HL-60 (cell line): Measurements from ENCODE around the gene ATP8A1.

ENCODE experiments used
- DNase-seq, 2 experiments: peaks; one replicate each; pipeline ENCODE4 v3.0.0-alpha.2; 2010 to 2020; ENCODE audit warnings: low read depth in 1 of 2, low spot score in 1 of 2
- H3K27ac ChIP-seq: fragments of 250-450 bp; sonication (Bioruptor Pico); replicated peaks from 2 replicates; pipeline ENCODE4 v1.5.1; 2020; ENCODE audit warnings: mild to moderate bottlenecking, moderate library complexity
- H3K27me3 ChIP-seq: fragments of 250-450 bp; sonication (Bioruptor Pico); 2 replicates; pipeline ENCODE4 v1.5.1; 2021; ENCODE audit warnings: mild to moderate bottlenecking, moderate library complexity; ENCODE audit not compliant: insufficient read depth, poor library complexity, severe bottlenecking
- H3K4me3 ChIP-seq: replicated peaks from 2 replicates; pipeline ENCODE4 v1.5.1; 2011; ENCODE audit warnings: mild to moderate bottlenecking, control low read depth, low read length; ENCODE audit not compliant: insufficient read depth
- GABPA ChIP-seq: IDR thresholded peaks from 2 replicates; pipeline ENCODE4 v1.6.1; 2012; ENCODE audit warnings: low read depth
- POLR2AphosphoS5 ChIP-seq: IDR thresholded peaks from 2 replicates; pipeline ENCODE4 v1.6.1; 2012; ENCODE audit warnings: low read depth
- SPI1 ChIP-seq: IDR thresholded peaks from 2 replicates; pipeline ENCODE4 v1.6.1; 2012; ENCODE audit warnings: low read depth, mild to moderate bottlenecking, borderline replicate concordance
- TF ChIP-seq, protein P1 (sequence below): IDR thresholded peaks from 2 replicates; pipeline ENCODE4 v1.6.1; 2012; ENCODE audit warnings: low read depth; ENCODE audit not compliant: insufficient replicate concordance
- TF ChIP-seq, protein P2 (sequence below): IDR thresholded peaks from one replicate; pipeline ENCODE4 v1.5.1; 2011; ENCODE audit warnings: low read length, control low read depth, inconsistent platforms; ENCODE audit not compliant: insufficient read depth

Gene ATP8A1

GRCh38 chr4:42554072-42554471, 102.8 kb downstream of the ATP8A1 start:
- no peak overlapping the region for H3K27ac ChIP-seq
- TF ChIP-seq GABPA (no peak), POLR2AphosphoS5 (no peak)
- TF ChIP-seq, protein P1, sequence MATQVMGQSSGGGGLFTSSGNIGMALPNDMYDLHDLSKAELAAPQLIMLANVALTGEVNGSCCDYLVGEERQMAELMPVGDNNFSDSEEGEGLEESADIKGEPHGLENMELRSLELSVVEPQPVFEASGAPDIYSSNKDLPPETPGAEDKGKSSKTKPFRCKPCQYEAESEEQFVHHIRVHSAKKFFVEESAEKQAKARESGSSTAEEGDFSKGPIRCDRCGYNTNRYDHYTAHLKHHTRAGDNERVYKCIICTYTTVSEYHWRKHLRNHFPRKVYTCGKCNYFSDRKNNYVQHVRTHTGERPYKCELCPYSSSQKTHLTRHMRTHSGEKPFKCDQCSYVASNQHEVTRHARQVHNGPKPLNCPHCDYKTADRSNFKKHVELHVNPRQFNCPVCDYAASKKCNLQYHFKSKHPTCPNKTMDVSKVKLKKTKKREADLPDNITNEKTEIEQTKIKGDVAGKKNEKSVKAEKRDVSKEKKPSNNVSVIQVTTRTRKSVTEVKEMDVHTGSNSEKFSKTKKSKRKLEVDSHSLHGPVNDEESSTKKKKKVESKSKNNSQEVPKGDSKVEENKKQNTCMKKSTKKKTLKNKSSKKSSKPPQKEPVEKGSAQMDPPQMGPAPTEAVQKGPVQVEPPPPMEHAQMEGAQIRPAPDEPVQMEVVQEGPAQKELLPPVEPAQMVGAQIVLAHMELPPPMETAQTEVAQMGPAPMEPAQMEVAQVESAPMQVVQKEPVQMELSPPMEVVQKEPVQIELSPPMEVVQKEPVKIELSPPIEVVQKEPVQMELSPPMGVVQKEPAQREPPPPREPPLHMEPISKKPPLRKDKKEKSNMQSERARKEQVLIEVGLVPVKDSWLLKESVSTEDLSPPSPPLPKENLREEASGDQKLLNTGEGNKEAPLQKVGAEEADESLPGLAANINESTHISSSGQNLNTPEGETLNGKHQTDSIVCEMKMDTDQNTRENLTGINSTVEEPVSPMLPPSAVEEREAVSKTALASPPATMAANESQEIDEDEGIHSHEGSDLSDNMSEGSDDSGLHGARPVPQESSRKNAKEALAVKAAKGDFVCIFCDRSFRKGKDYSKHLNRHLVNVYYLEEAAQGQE: no peak
- no peaks in the 10 kb centered on the region for H3K27me3 ChIP-seq
- H3K4me3 ChIP-seq: no peak overlapping the region
- no peak for DNase-seq

DNA sequence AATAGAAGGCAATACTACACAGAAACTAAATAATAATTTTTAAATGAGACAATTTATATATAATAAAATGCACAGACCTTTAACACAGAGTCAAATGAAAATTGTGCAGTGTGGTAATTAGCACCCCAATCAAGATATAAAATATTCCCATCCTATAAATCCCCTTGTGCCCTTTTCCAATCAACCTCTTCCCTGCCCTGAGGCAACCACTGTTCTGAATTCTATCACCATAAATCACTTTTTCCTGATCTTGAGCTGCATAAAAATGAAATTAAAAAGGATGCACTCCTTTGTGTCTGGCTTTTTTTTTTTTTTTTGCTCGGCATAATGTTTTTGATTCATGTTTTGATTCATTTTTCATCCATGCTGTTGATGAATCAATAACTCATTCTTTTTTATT, 107.0 kb downstream of the ATP8A1 start:
- TF ChIP-seq POLR2AphosphoS5: no peak
- TF ChIP-seq, protein P1: no peak
- no peak for TF ChIP-seq GABPA
- no peak for TF ChIP-seq SPI1
- TF ChIP-seq, protein P2, sequence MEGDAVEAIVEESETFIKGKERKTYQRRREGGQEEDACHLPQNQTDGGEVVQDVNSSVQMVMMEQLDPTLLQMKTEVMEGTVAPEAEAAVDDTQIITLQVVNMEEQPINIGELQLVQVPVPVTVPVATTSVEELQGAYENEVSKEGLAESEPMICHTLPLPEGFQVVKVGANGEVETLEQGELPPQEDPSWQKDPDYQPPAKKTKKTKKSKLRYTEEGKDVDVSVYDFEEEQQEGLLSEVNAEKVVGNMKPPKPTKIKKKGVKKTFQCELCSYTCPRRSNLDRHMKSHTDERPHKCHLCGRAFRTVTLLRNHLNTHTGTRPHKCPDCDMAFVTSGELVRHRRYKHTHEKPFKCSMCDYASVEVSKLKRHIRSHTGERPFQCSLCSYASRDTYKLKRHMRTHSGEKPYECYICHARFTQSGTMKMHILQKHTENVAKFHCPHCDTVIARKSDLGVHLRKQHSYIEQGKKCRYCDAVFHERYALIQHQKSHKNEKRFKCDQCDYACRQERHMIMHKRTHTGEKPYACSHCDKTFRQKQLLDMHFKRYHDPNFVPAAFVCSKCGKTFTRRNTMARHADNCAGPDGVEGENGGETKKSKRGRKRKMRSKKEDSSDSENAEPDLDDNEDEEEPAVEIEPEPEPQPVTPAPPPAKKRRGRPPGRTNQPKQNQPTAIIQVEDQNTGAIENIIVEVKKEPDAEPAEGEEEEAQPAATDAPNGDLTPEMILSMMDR: no peak
- Histone ChIP-seq H3K27ac (no peak overlapping the region), H3K4me3 (no peak overlapping the region), H3K27me3 (no peaks in the 10 kb centered on the region)
- DNase-seq: no peak

DNA sequence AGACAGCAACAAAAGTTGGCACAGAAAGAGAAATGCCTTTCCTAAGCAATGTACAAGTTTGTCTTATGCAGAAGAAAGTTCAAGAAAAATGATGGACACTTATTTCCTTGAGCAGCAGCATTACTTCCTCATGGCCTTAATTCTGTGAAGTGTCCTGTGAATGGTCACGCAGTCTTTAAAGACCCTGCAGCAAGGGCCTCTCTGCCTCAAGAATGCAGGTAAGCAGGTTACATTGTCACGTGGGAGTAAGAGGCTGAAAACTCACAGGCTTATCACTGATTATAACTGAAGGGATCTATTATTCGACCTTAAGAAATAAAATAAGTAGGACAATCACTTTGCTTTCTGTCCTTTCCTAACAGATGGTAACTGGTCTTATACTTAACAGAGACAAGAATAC, 109.1 kb downstream of the ATP8A1 start:
- DNase-seq: no peak
- Histone ChIP-seq H3K4me3 (no peak overlapping the region), H3K27ac (no peak overlapping the region), H3K27me3 (no peaks in the 10 kb centered on the region)
- TF ChIP-seq, protein P2: no peak
- no peak for TF ChIP-seq SPI1

DNA sequence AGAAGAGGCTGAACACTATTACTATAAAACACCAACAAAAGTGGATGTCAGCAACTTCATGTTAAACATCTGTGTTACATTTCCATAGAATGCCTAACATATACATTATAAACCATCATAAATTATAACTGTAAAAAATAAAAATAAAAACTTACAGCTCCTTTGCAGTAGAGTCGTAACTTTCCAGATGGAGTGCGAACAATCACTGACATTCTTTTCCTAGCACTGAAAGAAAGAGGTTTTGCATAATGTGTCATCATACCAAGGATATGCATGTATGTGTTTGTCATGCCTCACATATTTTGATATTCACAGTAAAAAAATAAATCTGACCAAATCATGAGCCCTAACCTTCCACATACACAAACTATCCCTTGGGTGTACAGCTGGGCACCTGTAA, 113.1 kb downstream of the ATP8A1 start:
- TF ChIP-seq, protein P1: no peak
- TF ChIP-seq SPI1 (no peak), POLR2AphosphoS5 (no peak), GABPA (no peak)
- TF ChIP-seq, protein P2: no peak
- H3K4me3 ChIP-seq: no peak overlapping the region
- no peak for DNase-seq

More for the DNA sequence above, 113.1 kb downstream of the ATP8A1 start:
- Histone ChIP-seq H3K27me3 (no peaks in the 10 kb centered on the region), H3K27ac (no peak overlapping the region)
